Measurements from ENCODE around the gene FAM181B. TPM values are rescaled to one million over a fixed set of nuclear protein-coding genes. Genes with fewer than 3 reads are reported as not detected.

The FAM181B gene
- total RNA-seq, 1 experiment from 2014 or later, result 0.44 TPM

- Histone ChIP-seq H4K91ac (ENCODE audit: insufficient read length, low read depth, low read length) (no peak overlapping the region), H3K4me2 (ENCODE audit: insufficient read depth, insufficient read length, low read length) (no peak overlapping the region), H4K5ac (ENCODE audit: insufficient read length, low read depth, low read length) (no peak overlapping the region), H3K4me1 (ENCODE audit: insufficient read depth, low read length) (no peaks in the 10 kb centered on the region), H2BK5ac (ENCODE audit: insufficient read length, low read length) (no peak overlapping the region), H2AFZ (ENCODE audit: low read length) (no peak overlapping the region), H3K56ac (ENCODE audit: insufficient read length, low read depth, low read length) (no peak overlapping the region), H3K9ac (ENCODE audit: extremely low read depth, insufficient read length, low read length) (no peak overlapping the region), H3K14ac (ENCODE audit: insufficient read depth, low read length) (no peak overlapping the region), H3K27me3 (ENCODE audit: insufficient read depth, low read length) (no peaks in the 10 kb centered on the region), H4K8ac (replicated peaks; ENCODE audit: insufficient read length, low read depth, low read length) (no peak overlapping the region), H3K23ac (ENCODE audit: insufficient read length, low read depth, low read length) (no peak overlapping the region), H3K27ac (ENCODE audit: insufficient read length, low read depth, low read length) (no peak overlapping the region), H3K9me3 (ENCODE audit: control insufficient read depth, low read depth, low read length) (no peaks in the 10 kb centered on the region), H2BK12ac (ENCODE audit: insufficient read length, low read depth, low read length) (no peak overlapping the region), H3K79me2 (ENCODE audit: insufficient read depth, low read length) (no peaks in the 10 kb centered on the region), H3K4ac (ENCODE audit: low read depth, low read length) (no peak overlapping the region), H2AK5ac (ENCODE audit: insufficient read length, low read length) (no peak overlapping the region), H3K23me2 (ENCODE audit: insufficient read length, low read depth, low read length, poor library complexity, severe bottlenecking) (no peaks in the 10 kb centered on the region), H3K18ac (ENCODE audit: insufficient read length, low read depth, low read length) (no peak overlapping the region), H3K79me1 (ENCODE audit: insufficient read depth, low read depth, low read length, poor library complexity, severe bottlenecking) (no peaks in the 10 kb centered on the region), H2BK20ac (ENCODE audit: low read depth, low read length, poor library complexity, severe bottlenecking) (no peak overlapping the region), H3T11ph (ENCODE audit: low read length) (no peak overlapping the region), H2BK120ac (ENCODE audit: low read depth, low read length, poor library complexity, severe bottlenecking) (no peak overlapping the region), H4K20me1 (ENCODE audit: control insufficient read depth, insufficient read depth, insufficient read length) (no peaks in the 10 kb centered on the region), H2BK15ac (ENCODE audit: low read depth, low read length) (no peak overlapping the region)
- Mint-ChIP-seq H3K4me1 (peaks cover 5 to 7% of the 10 kb centered on the region in 2 experiments; a peak in 2 of 4 replicates), H3K9me3 (0 out of 5 replicates have a peak, but pooled peaks cover 0 to 2% of the 10 kb centered on the region in 2 experiments), H3K4me3 (no peak overlapping the region), H3K27me3 (ENCODE audit: low read depth) (peaks cover 2% of the 10 kb centered on the region; the same call in 1 of the 2 replicates), H3K27ac (no peak overlapping the region), H3K36me3 (ENCODE audit: insufficient read depth in 1 of 3, low read depth in 3 of 3) (peaks cover 0 to 4% (median 0%) of the 10 kb centered on the region in 3 experiments; a peak in 2 of 7 replicates)
- peak; percentile 33 for DNase-seq
- TF ChIP-seq, protein P1, sequence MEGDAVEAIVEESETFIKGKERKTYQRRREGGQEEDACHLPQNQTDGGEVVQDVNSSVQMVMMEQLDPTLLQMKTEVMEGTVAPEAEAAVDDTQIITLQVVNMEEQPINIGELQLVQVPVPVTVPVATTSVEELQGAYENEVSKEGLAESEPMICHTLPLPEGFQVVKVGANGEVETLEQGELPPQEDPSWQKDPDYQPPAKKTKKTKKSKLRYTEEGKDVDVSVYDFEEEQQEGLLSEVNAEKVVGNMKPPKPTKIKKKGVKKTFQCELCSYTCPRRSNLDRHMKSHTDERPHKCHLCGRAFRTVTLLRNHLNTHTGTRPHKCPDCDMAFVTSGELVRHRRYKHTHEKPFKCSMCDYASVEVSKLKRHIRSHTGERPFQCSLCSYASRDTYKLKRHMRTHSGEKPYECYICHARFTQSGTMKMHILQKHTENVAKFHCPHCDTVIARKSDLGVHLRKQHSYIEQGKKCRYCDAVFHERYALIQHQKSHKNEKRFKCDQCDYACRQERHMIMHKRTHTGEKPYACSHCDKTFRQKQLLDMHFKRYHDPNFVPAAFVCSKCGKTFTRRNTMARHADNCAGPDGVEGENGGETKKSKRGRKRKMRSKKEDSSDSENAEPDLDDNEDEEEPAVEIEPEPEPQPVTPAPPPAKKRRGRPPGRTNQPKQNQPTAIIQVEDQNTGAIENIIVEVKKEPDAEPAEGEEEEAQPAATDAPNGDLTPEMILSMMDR (conservative IDR thresholded peaks at IDR 0.05), result no peak
- no CpG with 5 or more reads among the region's 9 CpGs for WGBS (ENCODE audit: extremely low coverage, insufficient read length, low lambda C conversion rate)
Observed at GRCh38 chr11:82750643-82751139, 17.0 kb upstream of the FAM181B start.

All from H9 (cell line).